Measurements from ENCODE around the gene NTSR2.

Gene NTSR2

DNA sequence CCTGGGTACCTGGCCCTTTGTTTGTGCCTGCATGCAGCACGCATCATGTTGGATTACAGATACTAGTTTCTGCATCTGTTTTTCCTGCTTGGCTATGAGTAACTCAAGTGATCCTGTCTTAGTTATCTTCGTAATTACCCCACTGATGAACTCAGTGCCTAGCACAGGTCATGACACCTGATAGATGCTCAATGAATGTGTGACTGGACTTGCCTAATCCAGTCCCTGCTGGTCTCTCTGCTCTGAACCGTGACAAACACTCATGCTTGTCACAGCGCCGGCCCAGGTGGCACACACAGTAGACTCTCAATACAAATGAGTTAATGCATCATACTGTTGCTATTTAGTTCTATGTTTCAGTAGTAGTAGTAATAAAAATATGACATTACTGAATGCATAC lies 31.2 kb upstream of the NTSR2 start:
- H3K4me3 ChIP-seq (ENCODE audit: low read depth in 1 of 2, low read length in 2 of 2): no peak overlapping the region
- no peaks in the 10 kb centered on the region for H3K27me3 ChIP-seq (ENCODE audit: control insufficient read depth in 1 of 2, insufficient read depth in 2 of 2, low read length in 2 of 2)
- H3K9ac ChIP-seq (ENCODE audit: low read depth in 1 of 2, low read length in 2 of 2): no peak overlapping the region
- H3K36me3 ChIP-seq (ENCODE audit: control insufficient read depth in 1 of 2, insufficient read depth in 2 of 2, low read length in 2 of 2): no peaks in the 10 kb centered on the region
- H3K9me3 ChIP-seq (ENCODE audit: control insufficient read depth in 1 of 2, low read length in 2 of 2): no peaks in the 10 kb centered on the region
- H3K4me1 ChIP-seq (ENCODE audit: control insufficient read depth in 1 of 2, insufficient read depth in 2 of 2, low read length in 2 of 2): peaks cover 0 to 6% of the 10 kb centered on the region in 2 donors
- no peak overlapping the region for H3K27ac ChIP-seq (ENCODE audit: low read depth, low read length)

GRCh38 chr2:11699686-11700670 lies 30.0 kb upstream of the NTSR2 start:
- Histone ChIP-seq H3K4me1 (ENCODE audit: control insufficient read depth in 1 of 2, insufficient read depth in 2 of 2, low read length in 2 of 2) (peaks cover 0 to 6% of the 10 kb centered on the region in 2 donors), H3K27me3 (ENCODE audit: control insufficient read depth in 1 of 2, insufficient read depth in 2 of 2, low read length in 2 of 2) (no peaks in the 10 kb centered on the region), H3K4me3 (ENCODE audit: low read depth in 1 of 2, low read length in 2 of 2) (no peak overlapping the region), H3K27ac (ENCODE audit: low read depth, low read length) (no peak overlapping the region), H3K9ac (ENCODE audit: low read depth in 1 of 2, low read length in 2 of 2) (no peak overlapping the region), H3K36me3 (ENCODE audit: control insufficient read depth in 1 of 2, insufficient read depth in 2 of 2, low read length in 2 of 2) (no peaks in the 10 kb centered on the region), H3K9me3 (ENCODE audit: control insufficient read depth in 1 of 2, low read length in 2 of 2) (no peaks in the 10 kb centered on the region)

- no peaks in the 10 kb centered on the region for H3K36me3 ChIP-seq (ENCODE audit: control insufficient read depth in 1 of 2, insufficient read depth in 2 of 2, low read length in 2 of 2)
- H3K4me3 ChIP-seq (ENCODE audit: low read depth in 1 of 2, low read length in 2 of 2): no peak overlapping the region
- H3K4me1 ChIP-seq (ENCODE audit: control insufficient read depth in 1 of 2, insufficient read depth in 2 of 2, low read length in 2 of 2): peaks cover 2 to 9% of the 10 kb centered on the region in 2 donors
- H3K27ac ChIP-seq (ENCODE audit: low read depth, low read length): no peak overlapping the region
- H3K9me3 ChIP-seq (ENCODE audit: control insufficient read depth in 1 of 2, low read length in 2 of 2): no peaks in the 10 kb centered on the region
- no peak overlapping the region for H3K9ac ChIP-seq (ENCODE audit: low read depth in 1 of 2, low read length in 2 of 2)
- H3K27me3 ChIP-seq (ENCODE audit: control insufficient read depth in 1 of 2, insufficient read depth in 2 of 2, low read length in 2 of 2): no peaks in the 10 kb centered on the region
Observed at GRCh38 chr2:11698009-11698922, 28.3 kb upstream of the NTSR2 start.

DNA sequence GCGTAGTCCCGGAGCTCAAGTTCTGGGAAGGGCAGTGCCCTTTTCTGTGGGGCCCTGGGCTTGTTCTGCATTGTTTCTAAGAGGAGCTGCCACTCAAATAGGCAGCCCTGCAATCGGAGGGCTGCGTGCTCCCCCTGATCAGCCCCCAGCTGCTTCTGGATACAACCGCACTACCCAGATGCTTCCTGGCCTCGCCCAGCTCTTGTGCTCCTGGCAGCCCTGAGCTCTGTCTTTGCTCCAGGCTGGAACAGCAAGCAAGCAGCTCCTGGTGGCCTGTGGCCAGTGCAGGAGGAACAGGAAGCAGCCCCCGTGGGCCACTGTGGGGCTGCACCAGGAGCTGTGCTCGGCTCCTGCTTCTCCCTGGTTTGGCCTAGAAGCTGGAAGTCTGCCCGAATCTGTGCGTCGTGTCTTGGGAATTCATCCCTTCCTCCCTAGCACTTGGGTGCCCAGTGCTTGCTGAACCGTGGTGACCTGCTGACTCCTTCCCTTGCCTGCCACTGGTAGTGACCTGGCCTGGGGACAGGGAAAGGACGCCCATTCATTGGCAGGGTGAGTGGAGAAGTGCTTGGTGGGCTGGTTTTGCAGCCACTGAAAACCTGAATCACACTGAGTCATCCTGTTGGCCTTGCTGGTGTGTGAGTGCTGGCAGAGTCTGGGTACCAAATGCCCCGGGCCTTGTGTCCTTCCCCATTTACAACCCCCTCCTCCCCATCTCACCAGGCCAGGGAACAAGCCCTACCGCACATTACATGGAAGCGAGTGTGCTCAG lies 27.3 kb upstream of the NTSR2 start:
- H3K27ac ChIP-seq (ENCODE audit: low read depth, low read length): no peak overlapping the region
- no peaks in the 10 kb centered on the region for H3K27me3 ChIP-seq (ENCODE audit: control insufficient read depth in 1 of 2, insufficient read depth in 2 of 2, low read length in 2 of 2)
- no peak overlapping the region for H3K4me3 ChIP-seq (ENCODE audit: low read depth in 1 of 2, low read length in 2 of 2)
- H3K4me1 ChIP-seq (ENCODE audit: control insufficient read depth in 1 of 2, insufficient read depth in 2 of 2, low read length in 2 of 2): peaks cover 6 to 11% of the 10 kb centered on the region in 2 donors
- no peaks in the 10 kb centered on the region for H3K36me3 ChIP-seq (ENCODE audit: control insufficient read depth in 1 of 2, insufficient read depth in 2 of 2, low read length in 2 of 2)
- H3K9me3 ChIP-seq (ENCODE audit: control insufficient read depth in 1 of 2, low read length in 2 of 2): no peaks in the 10 kb centered on the region
- H3K9ac ChIP-seq (ENCODE audit: low read depth in 1 of 2, low read length in 2 of 2): no peak overlapping the region

DNA sequence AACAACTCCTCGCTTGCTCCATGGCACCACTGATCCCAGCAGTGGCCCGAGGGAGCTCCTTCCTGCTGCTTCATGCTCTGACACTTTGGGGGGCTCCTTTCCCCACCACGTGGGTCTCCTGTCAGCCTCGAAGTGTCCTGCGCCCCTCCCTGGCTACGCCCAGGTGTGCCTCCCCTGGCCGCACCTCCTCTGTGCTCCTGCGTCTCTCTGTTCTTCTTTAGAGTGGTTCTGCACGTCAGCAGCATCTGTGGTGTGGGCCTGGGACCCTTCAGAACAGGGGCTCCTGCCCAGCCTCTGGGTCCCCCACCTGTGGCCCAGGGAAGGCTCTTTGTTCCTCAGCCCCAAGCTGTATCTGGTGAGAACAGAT lies 26.7 kb upstream of the NTSR2 start:
- no peaks in the 10 kb centered on the region for H3K27me3 ChIP-seq (ENCODE audit: control insufficient read depth in 1 of 2, insufficient read depth in 2 of 2, low read length in 2 of 2)
- H3K36me3 ChIP-seq (ENCODE audit: control insufficient read depth in 1 of 2, insufficient read depth in 2 of 2, low read length in 2 of 2): no peaks in the 10 kb centered on the region
- peaks cover 6 to 11% of the 10 kb centered on the region in 2 donors for H3K4me1 ChIP-seq (ENCODE audit: control insufficient read depth in 1 of 2, insufficient read depth in 2 of 2, low read length in 2 of 2)
- H3K4me3 ChIP-seq (ENCODE audit: low read depth in 1 of 2, low read length in 2 of 2): no peak overlapping the region
- no peak overlapping the region for H3K27ac ChIP-seq (ENCODE audit: low read depth, low read length)
- no peak overlapping the region for H3K9ac ChIP-seq (ENCODE audit: low read depth in 1 of 2, low read length in 2 of 2)
- H3K9me3 ChIP-seq (ENCODE audit: control insufficient read depth in 1 of 2, low read length in 2 of 2): no peaks in the 10 kb centered on the region

DNA sequence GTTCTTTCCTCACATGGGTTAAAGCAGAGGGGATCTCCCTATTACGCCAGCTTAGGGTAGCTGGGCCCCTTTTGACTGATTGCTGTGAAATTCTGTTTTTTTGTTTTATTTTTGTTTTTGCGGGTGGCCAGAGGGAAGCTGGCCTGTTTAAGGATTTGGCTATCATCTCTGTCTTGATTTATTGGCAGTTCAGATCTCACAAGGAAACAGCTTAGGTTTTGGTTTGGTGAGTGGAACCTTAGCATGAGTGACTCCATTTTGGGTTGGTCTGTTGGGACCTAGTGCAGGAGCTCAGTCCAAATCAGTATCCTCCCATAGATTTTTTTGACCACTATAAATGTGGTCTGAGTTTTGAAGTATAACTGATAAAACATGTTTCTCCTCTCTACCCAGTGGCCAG lies 25.6 kb upstream of the NTSR2 start:
- H3K36me3 ChIP-seq (ENCODE audit: control insufficient read depth in 1 of 2, insufficient read depth in 2 of 2, low read length in 2 of 2): no peaks in the 10 kb centered on the region
- H3K9me3 ChIP-seq (ENCODE audit: control insufficient read depth in 1 of 2, low read length in 2 of 2): no peaks in the 10 kb centered on the region
- no peak overlapping the region for H3K4me3 ChIP-seq (ENCODE audit: low read depth in 1 of 2, low read length in 2 of 2)
- H3K27me3 ChIP-seq (ENCODE audit: control insufficient read depth in 1 of 2, insufficient read depth in 2 of 2, low read length in 2 of 2): no peaks in the 10 kb centered on the region
- H3K9ac ChIP-seq (ENCODE audit: low read depth in 1 of 2, low read length in 2 of 2): no peak overlapping the region
- no peak overlapping the region for H3K27ac ChIP-seq (ENCODE audit: low read depth, low read length)
- H3K4me1 ChIP-seq (ENCODE audit: control insufficient read depth in 1 of 2, insufficient read depth in 2 of 2, low read length in 2 of 2): peaks cover 6 to 11% of the 10 kb centered on the region in 2 donors

GRCh38 chr2:11692966-11693521 lies 23.0 kb upstream of the NTSR2 start:
- H3K9me3 ChIP-seq (ENCODE audit: control insufficient read depth in 1 of 2, low read length in 2 of 2): no peaks in the 10 kb centered on the region
- no peak overlapping the region for H3K27ac ChIP-seq (ENCODE audit: low read depth, low read length)
- H3K9ac ChIP-seq (ENCODE audit: low read depth in 1 of 2, low read length in 2 of 2): no peak overlapping the region
- H3K4me1 ChIP-seq (ENCODE audit: control insufficient read depth in 1 of 2, insufficient read depth in 2 of 2, low read length in 2 of 2): peaks cover 8 to 18% of the 10 kb centered on the region in 2 donors
- H3K27me3 ChIP-seq (ENCODE audit: control insufficient read depth in 1 of 2, insufficient read depth in 2 of 2, low read length in 2 of 2): no peaks in the 10 kb centered on the region
- H3K4me3 ChIP-seq (ENCODE audit: low read depth in 1 of 2, low read length in 2 of 2): no peak overlapping the region
- H3K36me3 ChIP-seq (ENCODE audit: control insufficient read depth in 1 of 2, insufficient read depth in 2 of 2, low read length in 2 of 2): no peaks in the 10 kb centered on the region

DNA sequence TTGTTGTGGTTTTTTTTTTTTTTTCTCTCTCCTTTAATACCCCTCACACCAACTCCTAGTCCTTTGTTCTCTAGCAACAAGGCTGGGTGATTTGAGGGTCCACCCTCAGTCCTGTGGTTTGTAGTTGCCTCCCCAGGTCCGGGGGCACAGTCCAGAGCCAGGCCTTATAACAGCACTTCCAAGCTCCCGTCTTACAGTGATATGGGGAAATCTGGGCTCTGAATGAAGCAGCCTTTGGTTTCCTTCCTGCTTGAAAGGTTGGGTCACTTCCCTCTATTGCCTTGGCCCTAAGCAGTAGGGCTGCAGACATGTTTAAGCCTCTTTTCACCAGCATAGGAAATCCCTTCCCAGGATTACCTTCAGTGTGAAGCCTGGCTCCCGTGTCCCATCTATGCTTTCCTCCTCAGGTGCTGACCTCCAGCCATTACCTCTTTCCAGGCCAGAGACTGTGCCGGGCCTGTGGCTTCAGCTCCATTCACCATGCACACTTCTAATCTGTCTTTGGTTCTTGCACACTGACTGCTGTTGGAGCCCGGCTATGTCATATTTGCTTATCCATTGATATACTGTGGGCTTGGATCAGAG lies 21.2 kb upstream of the NTSR2 start:
- Histone ChIP-seq H3K9ac (ENCODE audit: low read depth in 1 of 2, low read length in 2 of 2) (no peak overlapping the region), H3K36me3 (ENCODE audit: control insufficient read depth in 1 of 2, insufficient read depth in 2 of 2, low read length in 2 of 2) (no peaks in the 10 kb centered on the region), H3K4me1 (ENCODE audit: control insufficient read depth in 1 of 2, insufficient read depth in 2 of 2, low read length in 2 of 2) (peaks cover 12 to 13% of the 10 kb centered on the region in 2 donors), H3K4me3 (ENCODE audit: low read depth in 1 of 2, low read length in 2 of 2) (no peak overlapping the region), H3K27ac (ENCODE audit: low read depth, low read length) (no peak overlapping the region), H3K27me3 (ENCODE audit: control insufficient read depth in 1 of 2, insufficient read depth in 2 of 2, low read length in 2 of 2) (no peaks in the 10 kb centered on the region), H3K9me3 (ENCODE audit: control insufficient read depth in 1 of 2, low read length in 2 of 2) (no peaks in the 10 kb centered on the region)

Measured in duodenal mucosa (tissue), 2 donors.